ENCODE data around the gene SYNPR. TPM values are rescaled to one million over a fixed set of nuclear protein-coding genes. Genes with fewer than 3 reads are reported as not detected.

The SYNPR gene
- total RNA-seq, 1 experiment from 2014 or later = 0.17 TPM

GRCh38 chr3:63565220-63565619 is 287.1 kb downstream of the SYNPR start:
- 0 out of 7 replicates have a peak overlapping the region, but pooled peaks of 1 of the 3 experiments have one; percentile 57 for H3K27ac Mint-ChIP-seq
- no peak overlapping the region for H2BK5ac ChIP-seq (ENCODE audit: insufficient read length, low read length)
- no peak overlapping the region for H3K4ac ChIP-seq (ENCODE audit: low read depth, low read length)
- H3T11ph ChIP-seq (ENCODE audit: low read length) = no peak overlapping the region
- H3K56ac ChIP-seq (ENCODE audit: insufficient read length, low read depth, low read length) = no peak overlapping the region
- H3K27me3 Mint-ChIP-seq (ENCODE audit: low read depth) = no peaks in the 10 kb centered on the region
- H3K9me3 ChIP-seq (ENCODE audit: control insufficient read depth, low read depth, low read length) = no peaks in the 10 kb centered on the region
- no peak overlapping the region for H2BK20ac ChIP-seq (ENCODE audit: low read depth, low read length, poor library complexity, severe bottlenecking)
- no peaks in the 10 kb centered on the region for H4K20me1 ChIP-seq (ENCODE audit: control insufficient read depth, insufficient read depth, insufficient read length)
- no peak overlapping the region for H3K18ac ChIP-seq (ENCODE audit: insufficient read length, low read depth, low read length)
- H2BK15ac ChIP-seq (ENCODE audit: low read depth, low read length) = no peak overlapping the region
- no peak overlapping the region for H2BK120ac ChIP-seq (ENCODE audit: low read depth, low read length, poor library complexity, severe bottlenecking)
- H3K79me1 ChIP-seq (ENCODE audit: insufficient read depth, low read depth, low read length, poor library complexity, severe bottlenecking) = no peaks in the 10 kb centered on the region
- no peak overlapping the region for H3K4me3 Mint-ChIP-seq
- H2AK5ac ChIP-seq (ENCODE audit: insufficient read length, low read length) = no peak overlapping the region
- no peak overlapping the region for H2AFZ ChIP-seq (ENCODE audit: low read length)
- no peak overlapping the region for H4K5ac ChIP-seq (ENCODE audit: insufficient read length, low read depth, low read length)
- no peak overlapping the region for H2BK12ac ChIP-seq (ENCODE audit: insufficient read length, low read depth, low read length)
- no peaks in the 10 kb centered on the region for H3K9me3 Mint-ChIP-seq
- H3K23me2 ChIP-seq (ENCODE audit: insufficient read length, low read depth, low read length, poor library complexity, severe bottlenecking) = no peaks in the 10 kb centered on the region
- no peak overlapping the region for H4K91ac ChIP-seq (ENCODE audit: insufficient read length, low read depth, low read length)
- WGBS (ENCODE audit: extremely low coverage, insufficient read length, low lambda C conversion rate) = no CpG with 5 or more reads among the region's 6 CpGs
- H3K4me2 ChIP-seq (ENCODE audit: insufficient read depth, insufficient read length, low read length) = no peak overlapping the region
- H3K36me3 Mint-ChIP-seq (ENCODE audit: insufficient read depth in 1 of 3, low read depth in 3 of 3) = no peaks in the 10 kb centered on the region
- H3K14ac ChIP-seq (ENCODE audit: insufficient read depth, low read length) = no peak overlapping the region
- no peak overlapping the region for H4K8ac ChIP-seq (replicated peaks; ENCODE audit: insufficient read length, low read depth, low read length)
- H3K79me2 ChIP-seq (ENCODE audit: insufficient read depth, low read length) = no peaks in the 10 kb centered on the region
- H3K27me3 ChIP-seq (ENCODE audit: insufficient read depth, low read length) = no peaks in the 10 kb centered on the region
- H3K27ac ChIP-seq (ENCODE audit: insufficient read length, low read depth, low read length) = no peak overlapping the region
- no peak for DNase-seq
- peaks cover 8 to 12% of the 10 kb centered on the region in 2 experiments for H3K4me1 Mint-ChIP-seq
- no peak overlapping the region for H3K23ac ChIP-seq (ENCODE audit: insufficient read length, low read depth, low read length)
- H3K4me1 ChIP-seq (ENCODE audit: insufficient read depth, low read length) = no peaks in the 10 kb centered on the region
- no peak overlapping the region for H3K9ac ChIP-seq (ENCODE audit: extremely low read depth, insufficient read length, low read length)
- peak; percentile 62 for TF ChIP-seq CTCF (conservative IDR thresholded peaks at IDR 0.05)

All from H9 (cell line).